GM19468 (cell line): ENCODE results near the gene CUBN.

Experiments
- ATAC-seq: cut with Tn5 transposase; IDR thresholded peaks from one replicate; pipeline ENCODE4 v1.9.1; 2021; ENCODE audit warnings: mild to moderate bottlenecking, moderate library complexity, moderate number of reproducible peaks; ENCODE audit not compliant: unreplicated experiment; ENCODE audit errors: extremely low read depth

Gene CUBN

GRCh38 chr10:16779384-16779915 lies 350.2 kb downstream of the CUBN start:
- peak; percentile 41 for ATAC-seq

DNA sequence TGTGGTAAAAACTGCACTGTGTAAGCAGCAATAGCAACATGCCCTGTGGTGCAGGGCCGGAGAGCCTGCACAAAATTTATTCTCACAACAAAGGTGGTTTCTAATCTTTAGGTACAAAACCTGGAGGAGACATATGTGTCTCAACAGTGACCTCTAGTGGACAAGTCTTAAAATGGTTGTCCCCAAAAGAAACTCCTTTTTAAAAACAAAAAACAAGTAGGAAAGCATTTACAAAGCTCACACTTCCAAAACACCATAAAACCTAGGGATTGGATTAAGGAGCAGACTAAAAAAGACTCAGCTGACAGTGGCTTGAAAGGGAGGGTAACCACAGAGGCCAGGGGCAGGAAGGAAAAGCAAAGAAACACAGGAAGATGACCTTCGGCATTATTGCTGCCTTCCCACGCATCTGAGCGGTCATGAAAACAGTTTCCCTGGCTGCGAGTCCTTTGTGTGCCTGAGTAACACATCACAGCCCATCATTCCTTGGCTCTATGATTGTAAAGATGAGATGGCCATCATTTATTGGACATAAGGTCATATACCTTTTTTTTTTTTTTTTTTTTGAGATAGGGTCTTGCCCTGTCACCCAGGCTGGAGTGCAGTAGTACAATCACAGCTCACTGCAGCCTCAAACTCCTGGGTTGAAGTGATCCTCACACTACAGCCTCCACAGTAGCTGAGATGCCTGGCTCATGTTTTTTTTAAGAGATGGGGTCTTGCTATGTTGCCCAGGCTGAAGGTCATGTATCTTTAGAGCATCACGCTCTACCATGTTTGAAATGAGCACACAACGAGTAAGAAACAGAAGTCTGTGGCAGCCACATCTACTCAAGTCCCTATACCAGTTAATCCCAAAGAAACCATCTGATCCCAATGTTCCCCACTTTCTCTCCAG lies 351.9 kb downstream of the CUBN start:
- no peak for ATAC-seq

- no peak for ATAC-seq
Measured at GRCh38 chr10:16776896-16777295, 352.7 kb downstream of the CUBN start.
